IMR-90 (cell line): ENCODE measurements around the gene PPM1K. TPM values are rescaled to one million over a fixed set of nuclear protein-coding genes. Genes with fewer than 3 reads are reported as not detected.

ENCODE experiments used
- ATAC-seq: fragments of 200-7000 bp; cut with Tn5 transposase; 2 replicates; pipeline ENCODE4 v1.9.1; 2020; ENCODE audit warnings: low read depth, mild to moderate bottlenecking, moderate library complexity
- BruUV-seq: library from RNA; stranded (reverse); fragments of 400-500 nt; replicated peaks from 2 replicates; lab custom pipeline; 2021; lab: Mats Ljungman, UMichigan
- CTCF ChIA-PET: fragments of 300-600 bp; formaldehyde crosslinking; extraction: SDS; loops from one replicate; lab custom pipeline; 2021; ENCODE audit warnings: antibody characterized with exemption; lab: Yijun Ruan, JAX
- POLR2A ChIA-PET: fragments of 300-600 bp; sonication (Branson Sonifier 250); formaldehyde crosslinking; loops from one replicate; lab custom pipeline; 2022; ENCODE audit warnings: antibody characterized with exemption; ENCODE audit not compliant: unreplicated experiment; lab: Charles Lee
- DNase-seq: peaks from one replicate; pipeline ENCODE4 v3.0.0; 2013
- H2AFZ ChIP-seq: replicated peaks from 2 replicates; pipeline ENCODE3; 2013; ENCODE audit warnings: low read length, mild to moderate bottlenecking; ENCODE audit not compliant: poor library complexity
- H2AK5ac ChIP-seq: 2 replicates; pipeline ENCODE4 v1.6.1; 2013; ENCODE audit warnings: low read depth, low read length, inconsistent platforms
- H2AK9ac ChIP-seq: replicated peaks from 2 replicates; pipeline ENCODE3; 2013; ENCODE audit warnings: mild to moderate bottlenecking, low read depth, low read length, moderate library complexity; ENCODE audit not compliant: poor library complexity
- H2BK120ac ChIP-seq: 2 replicates; pipeline ENCODE4 v1.6.1; 2013; ENCODE audit warnings: low read depth, low read length, inconsistent platforms
- H2BK15ac ChIP-seq: 3 replicates; pipeline ENCODE4 v1.6.1; 2013; ENCODE audit warnings: low read depth, low read length, inconsistent platforms
- H2BK20ac ChIP-seq: 2 replicates; pipeline ENCODE4 v1.6.1; 2013; ENCODE audit warnings: low read depth, mild to moderate bottlenecking, inconsistent platforms, low read length, moderate library complexity
- H2BK5ac ChIP-seq: 2 replicates; pipeline ENCODE4 v1.6.1; 2013; ENCODE audit warnings: mild to moderate bottlenecking, low read depth, low read length, inconsistent platforms; ENCODE audit not compliant: poor library complexity, severe bottlenecking
- H3K14ac ChIP-seq: replicated peaks from 2 replicates; pipeline ENCODE4 v1.6.1; 2013; ENCODE audit warnings: low read depth, low read length, inconsistent platforms
- H3K18ac ChIP-seq: 2 replicates; pipeline ENCODE4 v1.6.1; 2013; ENCODE audit warnings: low read depth, low read length, control low read depth
- H3K23ac ChIP-seq: 2 replicates; pipeline ENCODE4 v1.6.1; 2013; ENCODE audit warnings: low read depth, low read length, inconsistent platforms
- H3K27ac ChIP-seq: 2 replicates; pipeline ENCODE4 v1.5.1; 2013; ENCODE audit warnings: mild to moderate bottlenecking, control low read depth, low read length; ENCODE audit not compliant: insufficient read depth
- H3K27me3 ChIP-seq: 2 replicates; pipeline ENCODE4 v1.6.1; 2013; ENCODE audit warnings: low read length; ENCODE audit not compliant: control insufficient read depth, insufficient read depth
- H3K36me3 ChIP-seq: 2 replicates; pipeline ENCODE4 v1.6.1; 2013; ENCODE audit warnings: low read length, mixed read lengths; ENCODE audit not compliant: control insufficient read depth, insufficient read depth
- H3K4ac ChIP-seq: 2 replicates; pipeline ENCODE4 v1.6.1; 2013; ENCODE audit warnings: low read depth, low read length, inconsistent platforms
- H3K4me1 ChIP-seq: 2 replicates; pipeline ENCODE4 v1.6.1; 2013; ENCODE audit warnings: low read length, mixed read lengths; ENCODE audit not compliant: control insufficient read depth, insufficient read depth
- H3K4me2 ChIP-seq: 2 replicates; pipeline ENCODE4 v1.6.1; 2013; ENCODE audit warnings: low read depth, mild to moderate bottlenecking, control low read depth, low read length, moderate library complexity
- H3K4me3 ChIP-seq: 2 replicates; pipeline ENCODE4 v1.5.1; 2013; ENCODE audit warnings: low read depth, mild to moderate bottlenecking, control low read depth, low read length, moderate library complexity; ENCODE audit not compliant: insufficient read depth
- H3K56ac ChIP-seq: 2 replicates; pipeline ENCODE4 v1.6.1; 2013; ENCODE audit warnings: low read length, inconsistent platforms; ENCODE audit not compliant: insufficient read depth; ENCODE audit errors: extremely low read depth
- H3K79me1 ChIP-seq, 2 experiments: 2 replicates each; pipeline ENCODE4 v1.6.1; 2013; ENCODE audit warnings: low read length in 2 of 2, inconsistent platforms in 1 of 2, low read depth in 1 of 2
- H3K9ac ChIP-seq: 2 replicates; pipeline ENCODE4 v1.6.1; 2013; ENCODE audit warnings: low read depth, low read length, control low read depth
- H3K9me1 ChIP-seq: 2 replicates; pipeline ENCODE4 v1.6.1; 2013; ENCODE audit warnings: low read length, inconsistent platforms; ENCODE audit not compliant: insufficient read depth
- H3K9me3 ChIP-seq: 2 replicates; pipeline ENCODE4 v1.6.1; 2013; ENCODE audit warnings: low read length; ENCODE audit not compliant: control insufficient read depth, insufficient read depth
- H4K20me1 ChIP-seq: 2 replicates; pipeline ENCODE4 v1.6.1; 2013; ENCODE audit warnings: low read length, inconsistent platforms; ENCODE audit not compliant: insufficient read depth
- H4K5ac ChIP-seq: 2 replicates; pipeline ENCODE4 v1.6.1; 2013; ENCODE audit warnings: mild to moderate bottlenecking, low read depth, low read length, control low read depth
- H4K8ac ChIP-seq, 2 experiments: 2 replicates each; pipeline ENCODE4 v1.6.1; 2013; ENCODE audit warnings: low read depth in 2 of 2, low read length in 2 of 2, control low read depth in 1 of 2, inconsistent platforms in 1 of 2
- H4K91ac ChIP-seq: 2 replicates; pipeline ENCODE4 v1.6.1; 2013; ENCODE audit warnings: low read depth, low read length, inconsistent platforms; ENCODE audit not compliant: insufficient read depth
- BHLHE40 ChIP-seq: fragments of 150-350 bp; IDR thresholded peaks from 2 replicates; pipeline ENCODE4 v1.6.1; 2016; ENCODE audit warnings: mild to moderate bottlenecking, low read depth, low read length
- CEBPB ChIP-seq: IDR thresholded peaks from 2 replicates; pipeline ENCODE4 v1.6.1; 2012; ENCODE audit warnings: low read depth, low read length, improper control_type of control experiment
- CHD1 ChIP-seq: IDR thresholded peaks from 2 replicates; pipeline ENCODE4 v1.6.1; 2012; ENCODE audit warnings: low read depth, low read length, improper control_type of control experiment
- CTCF ChIP-seq: conservative IDR thresholded peaks from 2 replicates; pipeline ENCODE4 v1.5.1; 2012; ENCODE audit warnings: mild to moderate bottlenecking, low read depth, low read length, improper control_type of control experiment
- FOS ChIP-seq: fragments of 150-350 bp; IDR thresholded peaks from 2 replicates; pipeline ENCODE4 v1.6.1; 2016; ENCODE audit warnings: low read depth, low read length
- MAFK ChIP-seq: IDR thresholded peaks from 2 replicates; pipeline ENCODE4 v1.6.1; 2012; ENCODE audit warnings: low read depth, low read length, improper control_type of control experiment
- MAZ ChIP-seq: IDR thresholded peaks from 2 replicates; pipeline ENCODE4 v1.6.1; 2012; ENCODE audit warnings: low read depth, mild to moderate bottlenecking, low read length, improper control_type of control experiment, moderate library complexity, borderline replicate concordance
- RAD21 ChIP-seq: IDR thresholded peaks from 2 replicates; pipeline ENCODE4 v1.6.1; 2012; ENCODE audit warnings: low read length, improper control_type of control experiment
- RFX5 ChIP-seq: IDR thresholded peaks from 2 replicates; pipeline ENCODE4 v1.8.0; 2012; ENCODE audit warnings: low read depth, mild to moderate bottlenecking, low read length, moderate library complexity
- WGBS, 2 experiments: methylation state at CpG; one replicate each; pipeline versions ENCODE4 v1.1.5 to v1.1.7; 2013; ENCODE audit warnings: missing lambda C conversion rate in 2 of 2; ENCODE audit not compliant: insufficient read length in 1 of 2; ENCODE audit errors: extremely low coverage in 2 of 2; 5-methylcytosine and 5-hydroxymethylcytosine counted together
- dilution Hi-C: fragments of 300-500 bp; cut with HindIII; formaldehyde crosslinking; loops from one replicate; pipeline ENCODE4 v1.14.3; 2018; ENCODE audit warnings: low sequenced_read_pairs; ENCODE audit not compliant: unreplicated experiment
- in situ Hi-C: fragments of 300-500 bp; cut with MboI; formaldehyde crosslinking; loops from 3 replicates; pipeline ENCODE4 v1.14.3; 2019; ENCODE audit warnings: low sequenced_read_pairs, inconsistent platforms, mixed read lengths
- intact Hi-C: fragments of 100-400 bp; cut with micrococcal nuclease; formaldehyde crosslinking; loops from 2 replicates; pipeline ENCODE4 v1.10.0; 2022
- polyA plus RNA-seq, 3 experiments: library from polyadenylated mRNA; depleted of rRNA; stranded (reverse); fragments of >200 nt; gene quantifications; 2 replicates each; pipeline ENCODE4 v1.2.3, GENCODE V29; 2012; ENCODE audit warnings: low replicate concordance in 1 of 3
- total RNA-seq: library from RNA; depleted of rRNA; stranded (reverse); fragments of >200 nt; gene quantifications from 2 replicates; pipeline ENCODE4 v1.2.3, GENCODE V29; 2012
- TF ChIP-seq, protein P1 (sequence below): fragments of 150-350 bp; IDR thresholded peaks from 2 replicates; pipeline ENCODE4 v1.6.1; 2017; ENCODE audit warnings: mild to moderate bottlenecking, antibody characterized with exemption, low read length, low read depth
- TF ChIP-seq, protein P2 (sequence below): fragments of 150-350 bp; IDR thresholded peaks from 2 replicates; pipeline ENCODE4 v1.6.1; 2016; ENCODE audit warnings: low read depth, mild to moderate bottlenecking, low read length, moderate library complexity, borderline replicate concordance

PPM1K gene
- total and polyA plus RNA-seq, 2 of the 4 experiments (the other 2 are of a cell fraction): 6.1 to 11.5 TPM

- ChIA-PET CTCF (interaction anchor here (1.2 kb wide), 1 partner anchor 289 kb away, joined by 3 read pairs; no protein-coding TSS in a partner anchor), POLR2A (no interaction called here)
- H3K23ac ChIP-seq: no peak overlapping the region
- no peak overlapping the region for H2BK120ac ChIP-seq
- no peak overlapping the region for H3K27ac ChIP-seq
- H3K18ac ChIP-seq: no peak overlapping the region
- no TSS peak for BruUV-seq
- H2BK15ac ChIP-seq: no peak overlapping the region
- no peak overlapping the region for H3K56ac ChIP-seq
- no CpG with 5 or more reads among the region's 1 CpG for WGBS, 2 experiments
- in situ Hi-C loops: no loop called here
- no peaks in the 10 kb centered on the region for H3K36me3 ChIP-seq
- H2AK9ac ChIP-seq: no peak overlapping the region
- ATAC-seq: no peak
- H2AFZ ChIP-seq: no peak overlapping the region
- intact Hi-C loops: no loop called here
- no peaks in the 10 kb centered on the region for H4K20me1 ChIP-seq
- H2BK5ac ChIP-seq: no peak overlapping the region
- no peak overlapping the region for H3K14ac ChIP-seq
- H3K9me3 ChIP-seq: no peaks in the 10 kb centered on the region
- DNase-seq: no peak
- H2BK20ac ChIP-seq: no peak overlapping the region
- H3K4me3 ChIP-seq: no peak overlapping the region
- H4K8ac ChIP-seq: no peak overlapping the region
- no peaks in the 10 kb centered on the region; the same call in 1 of the 2 replicates for H3K27me3 ChIP-seq
- dilution Hi-C loops: loop anchor here (25.0 kb wide), 1 partner anchor 286 kb away; the partner anchor contains the start of gene PYURF
- H2AK5ac ChIP-seq: no peak overlapping the region
- no peak overlapping the region for H3K9ac ChIP-seq
- H4K91ac ChIP-seq: no peak overlapping the region
- H3K4ac ChIP-seq: no peak overlapping the region
- no peaks in the 10 kb centered on the region for H3K79me1 ChIP-seq
- no peaks in the 10 kb centered on the region for H3K9me1 ChIP-seq
- H3K4me1 ChIP-seq: peaks cover 5% of the 10 kb centered on the region
- H3K4me2 ChIP-seq: no peak overlapping the region
- no peak overlapping the region for H4K5ac ChIP-seq
- TF ChIP-seq, protein P1, sequence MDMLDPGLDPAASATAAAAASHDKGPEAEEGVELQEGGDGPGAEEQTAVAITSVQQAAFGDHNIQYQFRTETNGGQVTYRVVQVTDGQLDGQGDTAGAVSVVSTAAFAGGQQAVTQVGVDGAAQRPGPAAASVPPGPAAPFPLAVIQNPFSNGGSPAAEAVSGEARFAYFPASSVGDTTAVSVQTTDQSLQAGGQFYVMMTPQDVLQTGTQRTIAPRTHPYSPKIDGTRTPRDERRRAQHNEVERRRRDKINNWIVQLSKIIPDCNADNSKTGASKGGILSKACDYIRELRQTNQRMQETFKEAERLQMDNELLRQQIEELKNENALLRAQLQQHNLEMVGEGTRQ: no peak
- TF ChIP-seq CHD1 (no peak), BHLHE40 (no peak), MAFK (no peak), RAD21 (no peak), CEBPB (no peak), RFX5 (no peak), CTCF (no peak), MAZ (no peak), FOS (no peak)
- TF ChIP-seq, protein P2, sequence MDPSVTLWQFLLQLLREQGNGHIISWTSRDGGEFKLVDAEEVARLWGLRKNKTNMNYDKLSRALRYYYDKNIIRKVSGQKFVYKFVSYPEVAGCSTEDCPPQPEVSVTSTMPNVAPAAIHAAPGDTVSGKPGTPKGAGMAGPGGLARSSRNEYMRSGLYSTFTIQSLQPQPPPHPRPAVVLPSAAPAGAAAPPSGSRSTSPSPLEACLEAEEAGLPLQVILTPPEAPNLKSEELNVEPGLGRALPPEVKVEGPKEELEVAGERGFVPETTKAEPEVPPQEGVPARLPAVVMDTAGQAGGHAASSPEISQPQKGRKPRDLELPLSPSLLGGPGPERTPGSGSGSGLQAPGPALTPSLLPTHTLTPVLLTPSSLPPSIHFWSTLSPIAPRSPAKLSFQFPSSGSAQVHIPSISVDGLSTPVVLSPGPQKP: no peak
Observed at GRCh38 chr4:88226143-88226542, 58.2 kb downstream of the PPM1K start.
